Right atrium auricular region (tissue), 2 donors: Measurements from ENCODE around the gene SLC39A8. TPM values are rescaled to one million over a fixed set of nuclear protein-coding genes. Genes with fewer than 3 reads are reported as not detected.
A peak's percentile ranks its signal among the peaks of the same experiment; 100 is the strongest.

Experiments used
- DNase-seq: peaks from one replicate; pipeline ENCODE4 v3.0.0-alpha.2; 2019; ENCODE audit warnings: low spot score
- H3K27ac ChIP-seq, 2 donors: fragments of 200-600 bp; sonication (generic); 1 replicate in 1 of 2; 2 replicates in 1 of 2; pipeline ENCODE4 v1.5.1; 2016 to 2019
- H3K27me3 ChIP-seq, 2 donors: fragments of 200-600 bp; sonication (generic); one replicate each; pipeline versions ENCODE4 v1.5.1 to v1.6.0; 2017 to 2019
- H3K36me3 ChIP-seq: fragments of 200-600 bp; sonication (generic); one replicate; pipeline ENCODE4 v1.5.1; 2016
- H3K4me1 ChIP-seq, 2 donors: fragments of 200-600 bp; sonication (generic); one replicate each; pipeline versions ENCODE4 v1.5.1 to v1.6.0; 2017 to 2019
- H3K4me3 ChIP-seq, 2 donors: fragments of 200-600 bp; sonication (generic); 1 replicate in 1 of 2; 2 replicates in 1 of 2; pipeline ENCODE4 v1.5.1; 2017 to 2019; ENCODE audit warnings: mild to moderate bottlenecking in 1 of 2, moderate library complexity in 1 of 2
- H3K9me3 ChIP-seq, 2 donors: fragments of 200-600 bp; sonication (generic); one replicate each; pipeline ENCODE4 v1.5.1; 2019
- total RNA-seq, 2 donors: library from RNA; depleted of rRNA; stranded (reverse); fragments of >200 nt; gene quantifications; one replicate each; pipeline ENCODE4 v1.1.0, GENCODE V29; 2016
- TF ChIP-seq, protein P1 (sequence below), 2 donors: fragments of 200-600 bp; sonication (generic); IDR thresholded peaks; one replicate each; pipeline ENCODE4 v1.5.1; 2019; ENCODE audit warnings: antibody characterized with exemption in 2 of 2

Gene SLC39A8
- total RNA-seq, 2 donors from 2014 or later: 64.3 to 143 TPM

DNA sequence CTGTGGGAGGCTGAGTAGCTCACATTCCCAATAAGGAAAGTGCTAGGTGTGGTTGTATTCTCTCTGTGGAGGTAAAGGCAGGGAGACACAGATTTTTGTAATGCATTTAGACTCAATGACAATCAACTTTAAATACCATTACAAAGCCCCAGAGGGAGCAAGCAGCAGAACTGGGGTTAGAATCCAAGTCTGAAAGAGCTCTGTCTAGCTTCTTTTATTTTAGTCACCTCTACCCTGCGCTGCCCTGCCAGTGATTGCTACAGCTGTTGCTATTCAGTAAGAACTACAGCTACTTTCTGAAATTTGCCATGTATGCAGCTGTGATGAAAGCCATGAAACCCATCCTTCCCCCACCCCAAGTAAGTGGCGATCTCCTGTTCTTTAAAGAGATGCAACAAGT is 22.5 kb downstream of the SLC39A8 start:
- Histone ChIP-seq H3K4me1 (peaks cover 0 to 2% of the 10 kb centered on the region in 2 donors), H3K27me3 (no peaks in the 10 kb centered on the region), H3K4me3 (no peak overlapping the region), H3K27ac (no peak overlapping the region), H3K36me3 (no peaks in the 10 kb centered on the region), H3K9me3 (no peaks in the 10 kb centered on the region)
- no peak for DNase-seq
- TF ChIP-seq, protein P1, sequence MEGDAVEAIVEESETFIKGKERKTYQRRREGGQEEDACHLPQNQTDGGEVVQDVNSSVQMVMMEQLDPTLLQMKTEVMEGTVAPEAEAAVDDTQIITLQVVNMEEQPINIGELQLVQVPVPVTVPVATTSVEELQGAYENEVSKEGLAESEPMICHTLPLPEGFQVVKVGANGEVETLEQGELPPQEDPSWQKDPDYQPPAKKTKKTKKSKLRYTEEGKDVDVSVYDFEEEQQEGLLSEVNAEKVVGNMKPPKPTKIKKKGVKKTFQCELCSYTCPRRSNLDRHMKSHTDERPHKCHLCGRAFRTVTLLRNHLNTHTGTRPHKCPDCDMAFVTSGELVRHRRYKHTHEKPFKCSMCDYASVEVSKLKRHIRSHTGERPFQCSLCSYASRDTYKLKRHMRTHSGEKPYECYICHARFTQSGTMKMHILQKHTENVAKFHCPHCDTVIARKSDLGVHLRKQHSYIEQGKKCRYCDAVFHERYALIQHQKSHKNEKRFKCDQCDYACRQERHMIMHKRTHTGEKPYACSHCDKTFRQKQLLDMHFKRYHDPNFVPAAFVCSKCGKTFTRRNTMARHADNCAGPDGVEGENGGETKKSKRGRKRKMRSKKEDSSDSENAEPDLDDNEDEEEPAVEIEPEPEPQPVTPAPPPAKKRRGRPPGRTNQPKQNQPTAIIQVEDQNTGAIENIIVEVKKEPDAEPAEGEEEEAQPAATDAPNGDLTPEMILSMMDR (IDR thresholded peaks at IDR 0.05): no peak

DNA sequence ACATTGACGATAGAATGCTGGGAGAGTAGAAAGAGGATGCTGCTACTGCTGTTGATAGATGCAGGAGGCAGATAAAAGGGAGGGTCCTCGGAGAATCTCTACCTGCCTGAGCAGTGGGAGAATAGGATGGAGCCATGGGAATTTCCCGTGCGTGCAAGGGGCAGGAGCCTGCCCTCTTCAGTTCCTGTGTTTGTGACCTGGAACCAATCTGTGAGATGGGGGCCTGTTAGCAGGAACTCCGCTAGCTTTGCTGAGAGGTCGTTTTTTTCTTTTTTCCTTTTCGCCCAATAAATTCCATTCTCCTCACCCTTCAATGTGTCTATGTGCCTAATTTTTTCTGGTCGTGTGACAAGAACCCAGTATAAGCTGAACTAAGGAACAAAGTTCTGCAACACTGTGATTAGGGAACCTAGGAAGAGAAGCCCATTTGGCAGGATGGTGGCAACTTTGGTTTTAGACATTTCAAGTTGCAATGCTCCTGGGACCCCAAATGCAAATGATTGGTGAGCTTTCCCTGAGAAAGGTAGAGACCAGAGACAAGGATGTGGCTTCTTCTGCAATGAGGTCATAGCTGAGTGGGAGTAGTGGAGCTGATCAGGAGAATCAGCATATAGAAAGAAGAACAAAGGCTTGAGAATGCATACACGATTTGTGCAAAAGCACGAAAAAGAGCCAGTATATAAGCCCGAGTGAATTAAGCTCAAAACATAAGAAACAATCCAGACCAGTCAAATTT is 23.9 kb downstream of the SLC39A8 start:
- no peak for DNase-seq
- Histone ChIP-seq H3K9me3 (no peaks in the 10 kb centered on the region), H3K4me3 (no peak overlapping the region), H3K27me3 (no peaks in the 10 kb centered on the region), H3K36me3 (no peaks in the 10 kb centered on the region), H3K4me1 (peaks cover 0 to 4% of the 10 kb centered on the region in 2 donors), H3K27ac (no peak overlapping the region)
- TF ChIP-seq, protein P1 (IDR thresholded peaks at IDR 0.05): no peak

DNA sequence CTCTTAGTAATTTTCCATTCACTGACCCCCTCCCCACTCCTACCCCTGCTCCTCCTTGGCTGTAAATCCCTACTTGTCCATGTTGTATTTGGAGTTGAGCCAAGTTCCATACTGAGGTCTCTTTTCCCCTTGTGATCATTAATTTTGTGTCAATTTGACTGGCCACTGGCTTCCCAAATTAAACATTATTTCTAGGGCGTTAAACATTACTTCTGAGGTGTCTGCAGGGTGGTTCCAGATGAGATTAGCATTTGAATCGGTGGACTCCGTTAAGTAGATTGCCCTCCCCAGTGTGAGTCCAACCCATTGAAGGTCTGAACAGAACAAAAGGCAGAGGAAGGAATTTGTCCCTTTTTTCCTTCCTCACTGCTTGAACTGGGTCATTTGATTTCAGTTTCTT is 25.7 kb downstream of the SLC39A8 start:
- TF ChIP-seq, protein P1 (IDR thresholded peaks at IDR 0.05): no peak
- Histone ChIP-seq H3K9me3 (no peaks in the 10 kb centered on the region), H3K36me3 (no peaks in the 10 kb centered on the region), H3K4me1 (peaks cover 0 to 4% of the 10 kb centered on the region in 2 donors), H3K27ac (no peak overlapping the region), H3K27me3 (no peaks in the 10 kb centered on the region), H3K4me3 (no peak overlapping the region)
- DNase-seq: no peak

DNA sequence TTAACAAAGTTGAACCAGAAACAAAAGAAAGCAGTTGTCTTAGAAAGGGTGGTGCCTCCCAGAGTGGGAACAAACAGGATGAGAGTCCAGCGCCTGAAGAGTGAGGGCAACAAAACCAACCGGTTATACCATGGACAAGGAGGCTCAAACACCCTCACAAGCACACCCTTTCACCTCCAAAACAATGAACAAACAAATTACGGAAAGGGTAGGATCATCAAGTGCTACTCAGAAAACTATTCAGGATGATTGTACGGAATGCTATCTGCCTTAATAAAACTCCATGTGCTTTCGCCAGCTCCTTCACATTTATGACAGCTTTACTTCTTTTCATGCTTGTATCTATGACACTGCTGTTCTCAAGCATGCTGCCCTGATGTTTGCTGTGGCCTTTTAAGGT is 26.8 kb downstream of the SLC39A8 start:
- H3K36me3 ChIP-seq: no peaks in the 10 kb centered on the region
- H3K4me1 ChIP-seq: peaks cover 0 to 4% of the 10 kb centered on the region in 2 donors
- TF ChIP-seq, protein P1 (IDR thresholded peaks at IDR 0.05): no peak
- H3K27ac ChIP-seq: peak overlapping the region in 1 of 2 donors; percentile 52
- H3K9me3 ChIP-seq: no peaks in the 10 kb centered on the region
- H3K27me3 ChIP-seq: no peaks in the 10 kb centered on the region
- no peak overlapping the region for H3K4me3 ChIP-seq
- no peak for DNase-seq

DNA sequence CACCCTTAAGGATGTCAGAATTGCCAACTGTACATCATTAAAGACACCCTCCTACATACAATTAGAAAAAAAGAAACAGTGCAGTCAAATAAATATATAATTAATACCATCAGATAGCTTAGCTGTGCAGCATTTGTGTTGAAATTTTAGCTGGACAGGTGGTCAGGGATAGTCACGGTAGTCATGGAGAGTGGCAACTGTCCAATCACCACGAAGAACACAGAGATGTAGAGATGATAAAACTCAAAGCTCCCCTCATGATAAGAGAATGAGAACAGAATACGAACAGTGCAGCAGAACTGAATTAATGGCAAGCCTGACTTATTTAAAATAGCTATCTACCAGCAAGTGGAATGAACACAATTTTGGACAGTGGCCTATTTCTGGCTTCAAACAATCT is 27.2 kb downstream of the SLC39A8 start:
- TF ChIP-seq, protein P1 (IDR thresholded peaks at IDR 0.05): no peak
- H3K4me3 ChIP-seq: no peak overlapping the region
- H3K27ac ChIP-seq: peak overlapping the region; percentile 52 to 60
- DNase-seq: no peak
- no peaks in the 10 kb centered on the region for H3K9me3 ChIP-seq
- no peaks in the 10 kb centered on the region for H3K27me3 ChIP-seq
- no peaks in the 10 kb centered on the region for H3K36me3 ChIP-seq
- H3K4me1 ChIP-seq: peaks cover 0 to 4% of the 10 kb centered on the region in 2 donors

DNA sequence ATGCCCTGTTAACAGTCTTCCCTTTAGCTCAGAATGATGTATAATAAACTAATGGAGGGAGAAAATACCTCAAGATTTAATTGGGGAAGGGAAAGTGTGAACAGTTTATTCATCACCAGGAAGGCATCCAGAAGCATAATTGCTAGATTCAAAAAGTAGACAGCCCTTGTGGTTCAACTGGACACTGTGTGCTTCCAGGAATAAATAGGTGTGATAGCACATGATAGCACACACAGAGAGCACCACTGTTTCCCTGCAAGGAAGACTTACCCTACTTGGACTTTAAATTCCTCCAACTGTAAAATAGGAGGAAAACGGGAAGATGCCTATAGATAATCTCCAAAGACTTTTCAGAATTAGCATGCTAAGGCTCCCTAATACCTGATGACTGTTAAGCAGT is 27.8 kb downstream of the SLC39A8 start:
- H3K27ac ChIP-seq: peak overlapping the region; percentile 52 to 60
- no peaks in the 10 kb centered on the region for H3K27me3 ChIP-seq
- DNase-seq: no peak
- no peaks in the 10 kb centered on the region for H3K9me3 ChIP-seq
- TF ChIP-seq, protein P1 (IDR thresholded peaks at IDR 0.05): no peak
- peaks cover 0 to 4% of the 10 kb centered on the region in 2 donors for H3K4me1 ChIP-seq
- H3K36me3 ChIP-seq: no peaks in the 10 kb centered on the region
- no peak overlapping the region for H3K4me3 ChIP-seq
